CD4-positive, alpha-beta T cell treated with Interleukin-6 at 100 ng/mL for 8 hours (primary cell): ENCODE measurements around the gene INAFM2.

Experiments used
- DNase-seq: peaks from one replicate; pipeline ENCODE4 v3.0.0-alpha.2; 2020; ENCODE audit warnings: mixed read lengths, low spot score

INAFM2 gene

GRCh38 chr15:40323239-40323952, at the start of gene INAFM2:
TSS of gene INAFM2 (plus strand) at chr15:40323692. CDS start at chr15:40324056, 364 bp downstream.
- peak; percentile 88 for DNase-seq

- DNase-seq = peak; percentile 83
Observed at GRCh38 chr15:40274350-40275274, 48.9 kb upstream of the INAFM2 start.

- no peak for DNase-seq
Observed at GRCh38 chr15:40275523-40275922, 48.0 kb upstream of the INAFM2 start.

- no peak for DNase-seq
Observed at GRCh38 chr15:40275954-40276353, 47.5 kb upstream of the INAFM2 start.

GRCh38 chr15:40276927-40277326, 46.6 kb upstream of the INAFM2 start:
- no peak for DNase-seq

- DNase-seq = no peak
Observed at GRCh38 chr15:40277471-40277870, 46.0 kb upstream of the INAFM2 start.

GRCh38 chr15:40278026-40278425, 45.5 kb upstream of the INAFM2 start:
- DNase-seq = no peak

- peak; percentile 53 for DNase-seq
Observed at GRCh38 chr15:40279437-40280141, 43.9 kb upstream of the INAFM2 start.

GRCh38 chr15:40280260-40281056, 43.0 kb upstream of the INAFM2 start:
- no peak for DNase-seq

- no peak for DNase-seq
Observed at GRCh38 chr15:40281057-40281800, 42.3 kb upstream of the INAFM2 start.

GRCh38 chr15:40281801-40282146, 41.7 kb upstream of the INAFM2 start:
- no peak for DNase-seq

GRCh38 chr15:40282147-40282868, 41.2 kb upstream of the INAFM2 start:
- peak; percentile 37 for DNase-seq

GRCh38 chr15:40282869-40283614, 40.5 kb upstream of the INAFM2 start, which contains the start of gene ANKRD63:
TSS of gene ANKRD63 (minus strand) at chr15:40283064. CDS start at chr15:40282586, 478 bp downstream.
- DNase-seq = no peak

- no peak for DNase-seq
Observed at GRCh38 chr15:40283615-40284300, 39.7 kb upstream of the INAFM2 start.

GRCh38 chr15:40285151-40285550, 38.3 kb upstream of the INAFM2 start:
- no peak for DNase-seq

GRCh38 chr15:40285554-40286011, 37.9 kb upstream of the INAFM2 start:
- no peak for DNase-seq

- DNase-seq = no peak
Observed at GRCh38 chr15:40286061-40286532, 37.4 kb upstream of the INAFM2 start.

- no peak for DNase-seq
Observed at GRCh38 chr15:40286794-40287193, 36.7 kb upstream of the INAFM2 start.

- DNase-seq = no peak
Observed at GRCh38 chr15:40287505-40287904, 36.0 kb upstream of the INAFM2 start.
